Measurements from ENCODE around the gene BTBD16.

Gene BTBD16

GRCh38 chr10:122374859-122375678 is 104.0 kb downstream of the BTBD16 start:
- DNase-seq (ENCODE audit: low spot score), result peak; percentile 75

- no peak for DNase-seq (ENCODE audit: low spot score)
Measured at GRCh38 chr10:122375679-122376160, 104.6 kb downstream of the BTBD16 start.

- no peak for DNase-seq (ENCODE audit: low spot score)
Measured at GRCh38 chr10:122376364-122376961, 105.4 kb downstream of the BTBD16 start.

GRCh38 chr10:122379041-122379440 is 107.9 kb downstream of the BTBD16 start:
- DNase-seq (ENCODE audit: low spot score), result no peak

GRCh38 chr10:122379537-122379936 is 108.4 kb downstream of the BTBD16 start:
- no peak for DNase-seq (ENCODE audit: low spot score)

- DNase-seq (ENCODE audit: low spot score), result no peak
Measured at GRCh38 chr10:122380703-122381102, 109.6 kb downstream of the BTBD16 start.

- DNase-seq (ENCODE audit: low spot score), result no peak
Measured at GRCh38 chr10:122381680-122382079, 110.6 kb downstream of the BTBD16 start.

- no peak for DNase-seq (ENCODE audit: low spot score)
Measured at GRCh38 chr10:122386514-122386913, 115.4 kb downstream of the BTBD16 start.

GRCh38 chr10:122387572-122387971 is 116.5 kb downstream of the BTBD16 start:
- DNase-seq (ENCODE audit: low spot score), result no peak

Data from activated CD4-positive, alpha-beta T cell treated with anti-CD3 and anti-CD28 coated beads, Interleukin-2, Interleukin-4, amounts not matched to agents 100 ng/mL and 50 ng/mL, durations not matched to agents 16 hours and 8 hours (primary cell).